ENCODE results near the gene UBQLN1. TPM values are rescaled to one million over a fixed set of nuclear protein-coding genes. Genes with fewer than 3 reads are reported as not detected.

The UBQLN1 gene
- total RNA-seq, 4 donors from 2014 or later = 65.4 to 120 (median 78.5) TPM

GRCh38 chr9:83688921-83689320 is 18.8 kb downstream of the UBQLN1 start:
- TF ChIP-seq, protein P1, sequence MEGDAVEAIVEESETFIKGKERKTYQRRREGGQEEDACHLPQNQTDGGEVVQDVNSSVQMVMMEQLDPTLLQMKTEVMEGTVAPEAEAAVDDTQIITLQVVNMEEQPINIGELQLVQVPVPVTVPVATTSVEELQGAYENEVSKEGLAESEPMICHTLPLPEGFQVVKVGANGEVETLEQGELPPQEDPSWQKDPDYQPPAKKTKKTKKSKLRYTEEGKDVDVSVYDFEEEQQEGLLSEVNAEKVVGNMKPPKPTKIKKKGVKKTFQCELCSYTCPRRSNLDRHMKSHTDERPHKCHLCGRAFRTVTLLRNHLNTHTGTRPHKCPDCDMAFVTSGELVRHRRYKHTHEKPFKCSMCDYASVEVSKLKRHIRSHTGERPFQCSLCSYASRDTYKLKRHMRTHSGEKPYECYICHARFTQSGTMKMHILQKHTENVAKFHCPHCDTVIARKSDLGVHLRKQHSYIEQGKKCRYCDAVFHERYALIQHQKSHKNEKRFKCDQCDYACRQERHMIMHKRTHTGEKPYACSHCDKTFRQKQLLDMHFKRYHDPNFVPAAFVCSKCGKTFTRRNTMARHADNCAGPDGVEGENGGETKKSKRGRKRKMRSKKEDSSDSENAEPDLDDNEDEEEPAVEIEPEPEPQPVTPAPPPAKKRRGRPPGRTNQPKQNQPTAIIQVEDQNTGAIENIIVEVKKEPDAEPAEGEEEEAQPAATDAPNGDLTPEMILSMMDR (IDR thresholded peaks at IDR 0.05) = no peak
- TF ChIP-seq POLR2A (IDR thresholded peaks at IDR 0.05) = no peak
- Histone ChIP-seq H3K4me1 (peaks cover 0 to 55% (median 0%) of the 10 kb centered on the region in 3 donors), H3K27ac (no peak overlapping the region), H3K36me3 (peaks cover 0 to 7% (median 0%) of the 10 kb centered on the region in 3 donors), H3K4me3 (no peak overlapping the region), H3K9me3 (no peaks in the 10 kb centered on the region), H3K27me3 (no peaks in the 10 kb centered on the region)
- WGBS, 2 donors = 74 to 77% methylated on average over 3 of the region's 3 CpGs
- intact Hi-C loops (cut with DNase I) = no loop called here
- DNase-seq = no peak

GRCh38 chr9:83681490-83681889 is 26.3 kb downstream of the UBQLN1 start:
- Histone ChIP-seq H3K27me3 (no peaks in the 10 kb centered on the region), H3K27ac (no peak overlapping the region), H3K4me3 (no peak overlapping the region), H3K4me1 (peaks cover 0 to 11% (median 0%) of the 10 kb centered on the region in 3 donors), H3K36me3 (peaks cover 8 to 82% (median 27%) of the 10 kb centered on the region in 3 donors), H3K9me3 (no peaks in the 10 kb centered on the region)
- intact Hi-C loops (cut with DNase I) = no loop called here
- WGBS, 2 donors = 81% methylated on average over 2 of the region's 2 CpGs
- DNase-seq = no peak
- TF ChIP-seq, protein P1 (IDR thresholded peaks at IDR 0.05) = no peak
- TF ChIP-seq POLR2A (IDR thresholded peaks at IDR 0.05) = no peak

DNA sequence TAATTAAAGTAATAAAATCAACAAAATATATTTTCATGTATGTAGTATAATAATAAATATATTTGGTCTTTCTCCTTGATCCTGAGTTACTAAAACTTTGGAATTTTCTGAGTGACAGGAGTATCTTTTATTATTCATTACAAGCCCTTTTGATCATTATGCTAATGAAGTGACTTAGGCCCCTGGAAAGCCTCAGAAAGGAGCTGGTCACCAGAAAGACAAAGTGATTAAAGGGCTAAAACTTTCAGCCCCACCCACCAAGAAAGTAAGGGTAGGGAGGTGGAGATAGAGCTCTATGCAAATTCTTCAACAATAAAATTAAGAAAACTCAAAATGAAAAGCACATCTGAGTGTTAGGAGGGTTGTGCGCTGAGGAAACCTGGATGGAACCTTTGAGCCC is 27.5 kb downstream of the UBQLN1 start:
- H3K4me3 ChIP-seq = no peak overlapping the region
- intact Hi-C loops (cut with DNase I) = no loop called here
- H3K36me3 ChIP-seq = peaks cover 8 to 94% (median 27%) of the 10 kb centered on the region in 3 donors
- H3K9me3 ChIP-seq = no peaks in the 10 kb centered on the region
- peaks cover 0 to 6% (median 0%) of the 10 kb centered on the region in 3 donors for H3K4me1 ChIP-seq
- no peak overlapping the region for H3K27ac ChIP-seq
- no peaks in the 10 kb centered on the region for H3K27me3 ChIP-seq
- WGBS, 2 donors = 86 to 95% methylated on average over 1 of the region's 1 CpG
- DNase-seq = no peak
- TF ChIP-seq, protein P1 (IDR thresholded peaks at IDR 0.05) = no peak
- TF ChIP-seq POLR2A (IDR thresholded peaks at IDR 0.05) = no peak

- no peak overlapping the region for H3K27ac ChIP-seq
- no peak overlapping the region for H3K4me3 ChIP-seq
- H3K27me3 ChIP-seq = no peaks in the 10 kb centered on the region
- H3K4me1 ChIP-seq = no peaks in the 10 kb centered on the region
- intact Hi-C loops (cut with DNase I) = no loop called here
- no peak for DNase-seq
- 89 to 96% methylated on average over 3 of the region's 3 CpGs for WGBS, 2 donors
- no peak for TF ChIP-seq POLR2A (IDR thresholded peaks at IDR 0.05)
- TF ChIP-seq, protein P1 (IDR thresholded peaks at IDR 0.05) = no peak
- no peaks in the 10 kb centered on the region for H3K9me3 ChIP-seq
- peaks cover 8 to 97% (median 27%) of the 10 kb centered on the region in 3 donors for H3K36me3 ChIP-seq
Measured at GRCh38 chr9:83677596-83677995, 30.2 kb downstream of the UBQLN1 start.

DNA sequence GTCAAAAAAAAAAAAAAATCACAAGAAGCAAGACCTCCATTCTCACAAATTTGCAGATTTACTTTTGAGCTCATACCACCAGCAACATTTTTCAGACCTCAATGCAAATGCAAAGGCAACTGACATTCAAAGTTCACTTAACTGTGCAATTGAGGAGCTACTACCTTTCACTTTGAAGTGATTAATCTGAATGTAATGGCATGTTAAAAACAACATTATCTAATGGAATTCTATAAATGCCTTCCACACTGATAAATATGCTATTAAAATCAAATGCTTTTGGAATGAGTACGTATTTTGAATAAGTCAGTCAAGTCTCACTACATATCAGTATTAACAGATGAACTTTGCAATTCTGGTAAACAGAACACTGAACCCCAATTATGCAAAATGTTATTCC is 32.3 kb downstream of the UBQLN1 start:
- Histone ChIP-seq H3K27ac (no peak overlapping the region), H3K27me3 (no peaks in the 10 kb centered on the region), H3K36me3 (peaks cover 8 to 97% (median 27%) of the 10 kb centered on the region in 3 donors), H3K4me1 (no peaks in the 10 kb centered on the region), H3K9me3 (no peaks in the 10 kb centered on the region), H3K4me3 (no peak overlapping the region)
- 93 to 96% methylated on average over 1 of the region's 1 CpG for WGBS, 2 donors
- intact Hi-C loops (cut with DNase I) = no loop called here
- no peak for DNase-seq
- TF ChIP-seq, protein P1 (IDR thresholded peaks at IDR 0.05) = no peak
- TF ChIP-seq POLR2A (IDR thresholded peaks at IDR 0.05) = no peak
